IPS-15b (cell line): ENCODE measurements around the gene PLK4.
"Not testable (repeated sequence)": the region's sequence is repeated elsewhere in the genome, so short reads cannot be mapped to it uniquely, and the experiment has no call there.

ENCODE experiments used
- H3K27me3 ChIP-seq: one replicate; pipeline ENCODE4 v1.6.1; 2013; ENCODE audit warnings: low read length; ENCODE audit not compliant: control insufficient read depth, insufficient read depth
- H3K36me3 ChIP-seq: one replicate; pipeline ENCODE4 v1.6.1; 2013; ENCODE audit warnings: low read length; ENCODE audit not compliant: control insufficient read depth, insufficient read depth
- H3K4me1 ChIP-seq: one replicate; pipeline ENCODE4 v1.6.1; 2013; ENCODE audit warnings: mild to moderate bottlenecking, low read length; ENCODE audit not compliant: control insufficient read depth, insufficient read depth
- H3K4me3 ChIP-seq: one replicate; pipeline ENCODE4 v1.5.1; 2013; ENCODE audit warnings: low read depth, low read length
- H3K9ac ChIP-seq: one replicate; pipeline ENCODE4 v1.6.1; 2013; ENCODE audit warnings: low read depth, mild to moderate bottlenecking, low read length
- H3K9me3 ChIP-seq: one replicate; pipeline ENCODE4 v1.6.1; 2013; ENCODE audit warnings: mild to moderate bottlenecking, low read length; ENCODE audit not compliant: control insufficient read depth, insufficient read depth

Gene PLK4

GRCh38 chr4:127920521-127920920 lies 39.8 kb downstream of the PLK4 start:
- Histone ChIP-seq H3K9me3 (no peaks in the 10 kb centered on the region), H3K4me1 (no peaks in the 10 kb centered on the region)

DNA sequence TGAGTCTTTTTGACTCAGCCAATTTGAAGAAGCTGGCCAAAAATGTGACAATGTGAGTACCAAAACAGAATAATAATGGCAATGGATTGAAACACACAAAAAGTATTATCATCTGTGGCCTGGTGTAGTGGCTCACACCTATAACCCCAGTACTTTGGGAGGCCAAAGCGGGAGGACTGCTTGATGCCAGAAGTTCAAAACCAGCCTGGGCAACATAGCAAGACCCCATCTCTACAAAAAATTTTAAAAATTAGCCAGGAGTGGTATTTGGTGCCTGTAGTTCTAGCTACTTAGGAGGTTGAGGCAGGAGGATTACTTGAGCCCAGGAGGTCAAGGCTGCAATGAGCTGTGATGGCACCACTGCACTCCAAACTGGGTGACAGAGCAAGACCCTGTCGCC lies 41.5 kb downstream of the PLK4 start:
- Histone ChIP-seq H3K4me1 (no peaks in the 10 kb centered on the region), H3K4me3 (no peak overlapping the region), H3K27me3 (no peaks in the 10 kb centered on the region), H3K9me3 (no peaks in the 10 kb centered on the region), H3K9ac (no peak overlapping the region), H3K36me3 (peaks cover 2% of the 10 kb centered on the region)

More at GRCh38 chr4:127920521-127920920, 39.8 kb downstream of the PLK4 start:
- Histone ChIP-seq H3K9ac (no peak overlapping the region), H3K36me3 (no peaks in the 10 kb centered on the region), H3K4me3 (no peak overlapping the region), H3K27me3 (no peaks in the 10 kb centered on the region)

DNA sequence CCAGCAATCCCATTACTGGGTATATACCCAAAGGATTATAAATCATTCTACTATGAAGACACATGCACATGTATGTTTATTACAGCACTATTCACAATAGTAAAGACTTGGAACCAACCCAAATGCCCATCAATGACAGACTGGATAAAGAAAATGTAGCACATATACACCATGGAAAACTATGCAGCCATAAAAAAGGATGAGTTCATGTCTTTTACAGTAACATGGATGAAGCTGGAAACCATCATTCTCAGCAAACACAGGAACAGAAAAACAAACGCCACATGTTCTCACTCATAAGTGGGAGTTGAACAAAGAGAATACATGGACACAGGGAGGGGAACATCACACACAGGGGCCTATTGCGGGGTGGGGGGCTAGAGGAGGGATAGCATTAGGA lies 45.0 kb downstream of the PLK4 start:
- not testable (repeated sequence) for H3K4me1 ChIP-seq, H3K9ac ChIP-seq, H3K9me3 ChIP-seq, H3K27me3 ChIP-seq, H3K36me3 ChIP-seq, H3K4me3 ChIP-seq

DNA sequence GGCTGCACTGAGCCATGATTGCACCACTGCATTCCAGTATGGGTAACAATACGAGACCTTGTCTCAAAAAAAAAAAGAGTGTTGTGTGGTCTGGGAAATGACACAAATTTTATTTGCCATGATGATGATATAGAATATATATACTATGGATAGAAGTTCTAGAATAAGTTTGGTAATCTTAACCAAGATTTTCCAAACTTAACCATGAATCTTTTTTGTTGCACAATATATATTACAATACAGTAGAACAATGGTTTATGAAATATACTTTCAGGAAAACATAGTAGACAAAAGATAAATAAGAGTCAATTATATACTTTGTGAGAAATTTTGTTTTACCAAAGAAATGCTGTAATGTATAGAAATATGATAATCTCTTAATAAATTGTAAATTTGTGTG lies 49.5 kb downstream of the PLK4 start:
- Histone ChIP-seq H3K4me3 (no peak overlapping the region), H3K9ac (no peak overlapping the region), H3K4me1 (no peaks in the 10 kb centered on the region), H3K27me3 (no peaks in the 10 kb centered on the region), H3K9me3 (no peaks in the 10 kb centered on the region), H3K36me3 (peaks cover 2% of the 10 kb centered on the region)

GRCh38 chr4:127931836-127932235 lies 51.1 kb downstream of the PLK4 start:
- H3K9me3 ChIP-seq, H3K27me3 ChIP-seq, H3K4me1 ChIP-seq, H3K4me3 ChIP-seq, H3K36me3 ChIP-seq, H3K9ac ChIP-seq: not testable (repeated sequence)

DNA sequence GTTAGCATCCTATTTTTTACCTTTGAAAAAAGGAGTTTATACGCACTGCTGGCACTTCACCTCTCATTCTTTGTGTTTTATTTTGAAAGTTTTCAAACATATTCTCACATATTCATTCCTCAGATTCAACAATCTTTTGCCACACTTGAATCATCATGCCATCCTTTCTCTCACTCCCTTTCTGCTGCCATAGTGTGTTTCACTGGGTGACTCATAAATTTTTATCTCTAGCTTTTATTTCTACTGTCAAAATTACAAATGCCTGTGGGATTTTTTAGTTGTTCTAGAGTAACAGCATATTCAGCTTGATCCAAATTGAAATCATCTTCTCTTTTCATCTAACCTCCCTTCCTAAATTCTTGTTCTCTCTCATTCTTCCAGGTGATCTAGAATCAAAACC lies 56.3 kb downstream of the PLK4 start:
- no peak overlapping the region for H3K9ac ChIP-seq
- H3K36me3 ChIP-seq: no peaks in the 10 kb centered on the region
- no peaks in the 10 kb centered on the region for H3K4me1 ChIP-seq
- H3K9me3 ChIP-seq: no peaks in the 10 kb centered on the region
- H3K27me3 ChIP-seq: no peaks in the 10 kb centered on the region
- no peak overlapping the region for H3K4me3 ChIP-seq
